ENCODE results near the gene PNMA6E. TPM values are rescaled to one million over a fixed set of nuclear protein-coding genes. Genes with fewer than 3 reads are reported as not detected.

The PNMA6E gene
- total RNA-seq = not detected

DNA sequence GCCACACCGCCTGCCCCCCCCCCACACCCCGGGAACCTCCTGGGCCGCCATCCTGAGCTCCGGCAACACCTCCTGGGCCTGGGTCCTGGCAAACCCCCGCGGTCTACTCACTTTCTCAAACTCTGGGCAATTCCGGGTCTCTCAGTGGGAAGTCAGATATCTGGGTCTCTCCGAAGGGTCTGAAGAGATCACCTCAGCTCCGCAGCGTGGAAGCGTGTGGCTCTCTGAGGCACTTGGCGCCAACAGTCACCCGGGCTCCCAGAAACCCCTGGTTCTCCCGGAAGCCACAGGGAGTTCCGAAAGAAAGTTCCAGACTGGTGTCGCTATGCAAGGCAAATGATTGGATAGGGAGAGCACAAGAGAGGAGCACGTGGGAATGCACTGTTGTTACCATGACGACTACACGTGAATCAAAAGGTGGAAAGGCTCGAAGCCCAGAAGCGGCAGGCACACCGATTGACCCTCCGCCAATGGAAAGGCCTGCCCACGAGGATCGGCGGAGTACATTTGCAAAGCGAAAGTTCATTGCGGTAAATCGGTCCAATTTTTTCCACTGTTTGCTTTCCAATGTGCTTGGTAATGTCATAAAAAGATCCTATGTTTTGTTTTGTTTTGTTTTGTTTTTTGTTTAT, at the start of gene PNMA6E:
PNMA6E (minus strand) TSS at position 218 of the 632 bp plus-strand sequence. CDS start 2,501 bp downstream, outside the sequence.
- Mint-ChIP-seq H3K4me1 (peaks cover 23% of the 10 kb centered on the region), H3K27ac (no peak within 1 kb of the TSS), H3K4me3 (no peak within 1 kb of the TSS), H3K9me3 (ENCODE audit: low read depth) (no peaks in the 10 kb centered on the region), H3K27me3 (peaks cover 7% of the 10 kb centered on the region), H3K36me3 (no peaks in the 10 kb centered on the region)
- ATAC-seq (no peak), DNase-seq (no peak)
- CTCF ChIA-PET = no interaction called here

GRCh38 chrX:153450949-153451277, 49.8 kb upstream of the PNMA6E start:
- H3K36me3 Mint-ChIP-seq = no peaks in the 10 kb centered on the region
- H3K27me3 Mint-ChIP-seq = no peaks in the 10 kb centered on the region
- no peak overlapping the region for H3K4me3 Mint-ChIP-seq
- no peaks in the 10 kb centered on the region for H3K9me3 Mint-ChIP-seq (ENCODE audit: low read depth)
- DNase-seq = no peak
- H3K27ac Mint-ChIP-seq = no peak overlapping the region
- ATAC-seq = no peak
- CTCF ChIA-PET = interaction anchor here (1.9 kb wide), 1 partner anchor 10 kb away, joined by 6 read pairs; no protein-coding TSS in a partner anchor
- H3K4me1 Mint-ChIP-seq = no peaks in the 10 kb centered on the region

DNA sequence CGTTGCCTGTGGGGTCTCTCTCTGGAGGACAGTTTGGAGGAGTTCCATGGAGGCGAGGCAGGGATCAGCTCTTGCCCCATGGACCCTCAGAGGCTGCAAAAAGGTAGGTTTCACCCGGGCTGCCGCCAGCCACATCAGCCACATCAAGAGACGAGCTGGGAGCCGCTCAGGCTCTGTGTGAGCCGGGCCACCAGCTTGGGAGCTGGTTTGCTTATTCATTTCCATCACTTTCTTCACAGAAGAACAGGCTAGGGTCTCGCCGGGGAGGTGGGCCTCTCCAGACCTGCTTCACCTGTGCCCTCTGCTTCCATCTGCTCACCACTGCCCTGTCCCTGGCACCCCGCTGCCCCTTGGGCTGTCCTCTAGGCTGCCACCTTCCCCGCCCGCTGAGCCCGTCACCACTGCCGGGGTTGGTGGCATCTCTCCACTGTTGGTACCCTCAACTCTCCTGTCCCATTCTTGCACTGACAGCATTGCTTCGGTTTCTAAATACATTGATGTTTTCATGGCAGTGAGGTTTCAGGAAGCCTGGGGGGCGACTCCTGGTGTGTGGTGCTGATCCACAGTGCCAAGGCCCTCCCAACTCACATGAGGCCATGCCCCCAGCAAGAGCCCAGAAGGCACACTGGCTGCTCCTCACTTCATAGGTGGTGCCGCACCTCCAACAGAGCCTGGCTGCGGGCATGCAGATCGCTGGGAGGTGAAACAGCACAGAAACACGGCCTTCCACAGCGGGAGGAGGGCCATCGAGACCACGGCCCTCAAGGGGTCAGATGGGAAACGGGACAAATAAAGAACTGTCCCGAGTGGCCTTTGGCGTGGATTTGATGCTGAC, 49.2 kb upstream of the PNMA6E start:
- ATAC-seq (no peak), DNase-seq (no peak)
- no peak overlapping the region for H3K4me3 Mint-ChIP-seq
- CTCF ChIA-PET = no interaction called here
- H3K27ac Mint-ChIP-seq = no peak overlapping the region
- no peaks in the 10 kb centered on the region for H3K9me3 Mint-ChIP-seq (ENCODE audit: low read depth)
- H3K27me3 Mint-ChIP-seq = no peaks in the 10 kb centered on the region
- no peaks in the 10 kb centered on the region for H3K36me3 Mint-ChIP-seq
- no peaks in the 10 kb centered on the region for H3K4me1 Mint-ChIP-seq

DNA sequence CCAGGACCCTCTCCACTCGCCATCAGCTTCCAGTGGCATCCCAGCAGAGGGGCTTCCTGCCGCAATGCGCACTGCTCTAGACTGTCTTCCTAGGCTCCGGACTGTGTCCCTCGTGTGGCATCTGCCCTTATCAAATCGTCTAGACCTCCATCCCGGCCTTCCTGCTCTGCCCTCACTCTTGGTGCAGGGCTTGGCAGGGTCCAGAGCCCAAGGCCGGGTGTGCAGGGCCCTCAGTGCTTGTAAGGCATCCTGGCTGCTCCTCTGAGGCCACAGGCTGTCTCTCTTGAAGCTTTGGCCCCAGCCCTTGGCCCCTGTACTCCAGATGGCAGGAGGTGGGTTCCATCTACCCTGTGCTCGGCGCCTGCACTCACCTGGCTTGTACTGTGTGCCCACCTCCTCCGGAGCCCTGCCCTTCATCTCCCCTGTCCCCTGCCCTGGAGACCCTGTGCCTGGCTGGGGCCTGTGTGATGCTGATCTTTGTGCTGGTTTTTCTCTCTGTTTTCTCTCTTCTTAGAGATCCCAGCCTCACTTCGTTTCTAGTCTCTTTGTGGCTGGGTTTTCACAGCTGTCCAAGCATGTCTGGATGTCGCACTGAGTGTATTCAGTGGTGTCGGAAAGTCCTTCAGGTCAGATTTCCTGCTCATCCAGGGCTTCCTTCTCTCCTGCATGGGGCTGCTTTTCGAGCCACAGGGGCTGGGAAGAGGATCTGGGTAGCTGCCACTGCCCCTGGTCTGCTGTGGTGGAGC, 48.4 kb upstream of the PNMA6E start:
- CTCF ChIA-PET = no interaction called here
- no peaks in the 10 kb centered on the region for H3K27me3 Mint-ChIP-seq
- no peak for ATAC-seq

DNA sequence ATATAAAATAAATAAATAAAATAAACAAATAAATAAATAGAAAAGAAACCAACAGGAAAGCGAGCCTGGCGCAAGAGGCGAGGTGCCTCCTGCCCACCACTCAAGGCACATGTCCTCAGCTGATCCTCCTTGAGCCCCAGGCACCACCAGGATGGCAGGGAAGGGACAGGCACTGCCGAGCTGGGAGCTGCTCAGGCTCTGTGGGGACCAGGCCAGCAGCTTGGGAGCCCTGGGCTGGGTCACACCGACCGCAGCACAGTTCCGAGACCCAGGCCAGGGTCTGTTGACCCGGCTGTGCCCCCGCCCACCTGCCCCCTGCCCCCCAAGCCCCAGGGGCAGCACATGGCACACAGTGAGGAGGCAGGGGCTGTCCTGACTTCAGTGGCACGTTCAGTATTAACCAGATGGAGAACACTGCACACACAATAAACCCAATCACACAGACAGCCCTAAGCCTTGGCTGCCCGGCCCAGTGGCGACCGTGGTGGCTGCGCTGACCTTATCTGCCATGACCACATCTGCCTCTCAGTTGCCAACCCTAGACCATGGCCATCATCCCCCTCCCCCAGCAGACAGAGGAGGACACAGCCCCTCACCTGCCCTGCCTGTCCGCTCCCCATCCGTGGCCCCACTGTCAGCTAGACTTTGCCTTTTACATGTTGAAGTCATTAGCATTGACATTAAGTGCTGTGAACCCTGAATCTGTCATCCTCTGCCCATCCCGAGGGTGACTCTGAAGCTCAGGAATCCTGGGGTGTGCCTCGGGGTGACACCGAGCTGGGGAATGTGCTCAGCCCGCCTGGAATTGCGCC, 47.6 kb upstream of the PNMA6E start:
- Mint-ChIP-seq H3K27me3 (no peaks in the 10 kb centered on the region), H3K4me3 (no peak overlapping the region), H3K9me3 (ENCODE audit: low read depth) (no peaks in the 10 kb centered on the region), H3K4me1 (no peaks in the 10 kb centered on the region), H3K27ac (no peak overlapping the region), H3K36me3 (no peaks in the 10 kb centered on the region)
- CTCF ChIA-PET = no interaction called here
- DNase-seq (no peak), ATAC-seq (no peak)

More for the DNA sequence above, 48.4 kb upstream of the PNMA6E start:
- H3K4me1 Mint-ChIP-seq = no peaks in the 10 kb centered on the region
- no peak for DNase-seq
- H3K9me3 Mint-ChIP-seq (ENCODE audit: low read depth) = no peaks in the 10 kb centered on the region
- H3K4me3 Mint-ChIP-seq = no peak overlapping the region
- H3K36me3 Mint-ChIP-seq = no peaks in the 10 kb centered on the region
- H3K27ac Mint-ChIP-seq = no peak overlapping the region

- no peaks in the 10 kb centered on the region for H3K9me3 Mint-ChIP-seq (ENCODE audit: low read depth)
- no peak for DNase-seq
- H3K36me3 Mint-ChIP-seq = no peaks in the 10 kb centered on the region
- CTCF ChIA-PET = no interaction called here
- H3K27ac Mint-ChIP-seq = no peak overlapping the region
- no peak for ATAC-seq
- H3K4me1 Mint-ChIP-seq = no peaks in the 10 kb centered on the region
- no peak overlapping the region for H3K4me3 Mint-ChIP-seq
- H3K27me3 Mint-ChIP-seq = no peaks in the 10 kb centered on the region
These were observed 46.4 kb upstream of the PNMA6E start for GRCh38 chrX:153447581-153447960.

DNA sequence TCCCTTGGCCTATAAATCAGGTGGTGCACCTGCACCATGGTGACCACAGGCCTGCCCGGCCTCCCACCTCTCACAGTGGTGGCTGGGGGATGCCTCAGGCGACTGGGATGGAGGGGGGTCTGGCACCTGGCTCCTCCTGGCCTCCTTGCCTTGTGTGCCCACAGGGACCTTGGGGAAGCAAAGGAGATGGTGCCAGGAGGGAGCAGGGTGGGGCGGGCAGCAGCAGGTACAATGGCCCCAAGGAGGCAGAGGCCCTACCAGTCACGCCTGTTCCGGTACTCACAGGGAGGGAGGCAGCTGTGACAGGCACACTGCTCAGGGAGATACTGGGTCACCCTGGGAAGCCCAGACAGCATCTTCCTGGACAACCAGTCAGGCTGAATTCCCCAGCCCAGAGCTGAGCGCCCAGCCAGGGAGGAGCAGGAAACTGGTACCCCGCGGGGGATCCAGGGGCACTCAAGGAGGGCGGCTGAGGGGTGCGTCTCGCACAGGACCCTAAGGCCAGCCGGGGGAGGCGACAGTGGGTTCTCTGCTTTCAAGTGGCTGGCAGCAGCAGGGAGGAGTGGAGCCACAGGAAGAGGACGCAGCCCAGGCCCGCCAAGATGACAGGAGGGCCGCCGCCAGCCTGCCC, 45.9 kb upstream of the PNMA6E start:
- Mint-ChIP-seq H3K27me3 (no peaks in the 10 kb centered on the region), H3K9me3 (ENCODE audit: low read depth) (no peaks in the 10 kb centered on the region), H3K4me1 (no peaks in the 10 kb centered on the region), H3K4me3 (no peak overlapping the region), H3K27ac (no peak overlapping the region), H3K36me3 (no peaks in the 10 kb centered on the region)
- DNase-seq (no peak), ATAC-seq (no peak)
- CTCF ChIA-PET = no interaction called here

DNA sequence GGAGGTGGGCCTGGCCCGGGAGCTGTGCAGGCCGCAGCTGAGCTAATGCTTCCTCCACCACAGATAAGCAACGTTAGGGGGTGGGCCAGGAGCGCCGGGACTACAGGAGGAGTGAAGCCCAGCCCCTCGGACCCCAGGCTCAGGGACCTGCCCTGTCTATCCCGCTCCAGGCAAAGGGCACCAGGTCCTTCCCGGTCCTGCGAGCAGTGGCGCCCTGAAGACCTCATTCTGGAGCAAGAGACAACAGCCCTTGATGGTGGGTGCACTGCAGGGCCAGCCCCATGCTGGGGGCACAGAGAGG, 45.4 kb upstream of the PNMA6E start:
- Mint-ChIP-seq H3K4me3 (no peak overlapping the region), H3K4me1 (no peaks in the 10 kb centered on the region), H3K27ac (no peak overlapping the region), H3K27me3 (no peaks in the 10 kb centered on the region), H3K36me3 (no peaks in the 10 kb centered on the region), H3K9me3 (ENCODE audit: low read depth) (no peaks in the 10 kb centered on the region)
- CTCF ChIA-PET = no interaction called here
- DNase-seq (no peak), ATAC-seq (no peak)

GRCh38 chrX:153445856-153446635, 44.9 kb upstream of the PNMA6E start, which contains the start of gene TREX2:
TSS of gene TREX2 (minus strand) at chrX:153446056. CDS start at chrX:153445430, 626 bp downstream.
- CTCF ChIA-PET = no interaction called here
- H3K27me3 Mint-ChIP-seq = no peaks in the 10 kb centered on the region
- no peak for ATAC-seq
- H3K27ac Mint-ChIP-seq = no peak within 1 kb of the TSS
- H3K9me3 Mint-ChIP-seq (ENCODE audit: low read depth) = no peaks in the 10 kb centered on the region
- H3K4me3 Mint-ChIP-seq = no peak within 1 kb of the TSS
- H3K4me1 Mint-ChIP-seq = no peaks in the 10 kb centered on the region
- no peaks in the 10 kb centered on the region for H3K36me3 Mint-ChIP-seq
- DNase-seq = no peak

- CTCF ChIA-PET = no interaction called here
- ATAC-seq (no peak), DNase-seq (no peak)
These were observed 44.1 kb upstream of the PNMA6E start for GRCh38 chrX:153445106-153445855.

GRCh38 chrX:153444333-153445011, 43.3 kb upstream of the PNMA6E start:
- ATAC-seq (no peak), DNase-seq (no peak)
- Mint-ChIP-seq H3K9me3 (ENCODE audit: low read depth) (no peaks in the 10 kb centered on the region), H3K4me3 (no peak overlapping the region), H3K4me1 (no peaks in the 10 kb centered on the region), H3K36me3 (no peaks in the 10 kb centered on the region), H3K27ac (no peak overlapping the region), H3K27me3 (no peaks in the 10 kb centered on the region)
- CTCF ChIA-PET = no interaction called here

More at GRCh38 chrX:153445106-153445855, 44.1 kb upstream of the PNMA6E start:
- no peaks in the 10 kb centered on the region for H3K27me3 Mint-ChIP-seq
- H3K9me3 Mint-ChIP-seq (ENCODE audit: low read depth) = no peaks in the 10 kb centered on the region
- no peak overlapping the region for H3K27ac Mint-ChIP-seq
- no peak overlapping the region for H3K4me3 Mint-ChIP-seq
- H3K36me3 Mint-ChIP-seq = no peaks in the 10 kb centered on the region
- no peaks in the 10 kb centered on the region for H3K4me1 Mint-ChIP-seq
